PFSK-1 (cell line): ENCODE measurements around the gene RASSF3.

Source experiments
- FOXP2 ChIP-seq: optimal IDR thresholded peaks from 2 replicates; pipeline ENCODE3; 2011; ENCODE audit warnings: borderline replicate concordance, control low read depth, inconsistent platforms; ENCODE audit not compliant: insufficient read depth; ENCODE audit errors: extremely low read length, extremely low read depth
- POLR2AphosphoS5 ChIP-seq: IDR thresholded peaks from 2 replicates; pipeline ENCODE4 v1.6.1; 2012; ENCODE audit warnings: low read depth, mild to moderate bottlenecking, control low read depth, low read length, moderate library complexity
- REST ChIP-seq, 2 experiments: IDR thresholded peaks; 2 replicates each; pipeline versions ENCODE4 v1.6.1 to v1.8.0; 2011 to 2012; ENCODE audit warnings: low read depth in 2 of 2, low read length in 2 of 2, control low read depth in 1 of 2, inconsistent platforms in 1 of 2, mild to moderate bottlenecking in 1 of 2, moderate library complexity in 1 of 2; ENCODE audit not compliant: insufficient read depth in 1 of 2
- SIN3A ChIP-seq: IDR thresholded peaks from 2 replicates; pipeline ENCODE4 v1.6.1; 2012; ENCODE audit warnings: mild to moderate bottlenecking, low read length, moderate library complexity, borderline replicate concordance; ENCODE audit not compliant: insufficient read depth
- TAF1 ChIP-seq: IDR thresholded peaks from 2 replicates; pipeline ENCODE4 v1.6.1; 2012; ENCODE audit warnings: low read length, control low read depth, borderline replicate concordance; ENCODE audit not compliant: insufficient read depth

Gene RASSF3

GRCh38 chr12:64685605-64686004 is 75.3 kb downstream of the RASSF3 start:
- TF ChIP-seq POLR2AphosphoS5 (no peak), SIN3A (no peak), REST (IDR thresholded peaks at IDR 0.05; ENCODE audit: insufficient read depth in 1 of 2, low read depth in 2 of 2, low read length in 2 of 2) (no peak), TAF1 (no peak), FOXP2 (no peak)

GRCh38 chr12:64687816-64688215 is 77.5 kb downstream of the RASSF3 start:
- no peak for TF ChIP-seq FOXP2
- TF ChIP-seq REST (IDR thresholded peaks at IDR 0.05; ENCODE audit: insufficient read depth in 1 of 2, low read depth in 2 of 2, low read length in 2 of 2), result no peak
- no peak for TF ChIP-seq POLR2AphosphoS5
- no peak for TF ChIP-seq TAF1
- TF ChIP-seq SIN3A, result no peak

- TF ChIP-seq SIN3A (no peak), POLR2AphosphoS5 (no peak), REST (IDR thresholded peaks at IDR 0.05; ENCODE audit: insufficient read depth in 1 of 2, low read depth in 2 of 2, low read length in 2 of 2) (no peak), TAF1 (no peak), FOXP2 (no peak)
Observed at GRCh38 chr12:64688219-64688618, 77.9 kb downstream of the RASSF3 start.

- TF ChIP-seq REST (IDR thresholded peaks at IDR 0.05; ENCODE audit: insufficient read depth in 1 of 2, low read depth in 2 of 2, low read length in 2 of 2) (no peak), SIN3A (no peak), TAF1 (no peak), FOXP2 (no peak), POLR2AphosphoS5 (no peak)
Observed at GRCh38 chr12:64688715-64689114, 78.4 kb downstream of the RASSF3 start.
